Measurements from ENCODE around the gene C17orf58.
"Not testable (repeated sequence)": the region's sequence is repeated elsewhere in the genome, so short reads cannot be mapped to it uniquely, and the experiment has no call there.

The C17orf58 gene

DNA sequence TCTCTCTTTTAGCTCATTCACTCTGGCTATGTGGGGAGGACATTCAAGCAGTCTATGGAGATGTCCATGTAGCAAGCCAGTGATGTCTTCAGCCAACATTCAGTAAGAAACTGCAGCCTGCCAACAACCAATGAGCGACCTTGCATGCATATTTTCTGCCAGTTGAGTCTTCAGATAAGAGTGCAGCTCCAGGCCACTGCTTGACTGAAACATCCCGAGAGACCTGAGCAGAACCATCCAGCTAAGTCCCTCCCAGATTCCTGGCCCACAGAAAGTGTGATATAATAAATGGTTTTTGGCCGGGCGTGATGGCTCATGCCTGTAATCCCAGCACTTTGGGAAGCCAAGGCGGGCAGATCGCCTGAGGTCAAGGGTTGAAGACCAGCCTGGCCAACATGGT lies 10.5 kb upstream of the C17orf58 start:
- no peak for DNase-seq (ENCODE audit: extremely low read depth in 1 of 2, low read depth in 1 of 2)

- no peak for DNase-seq (ENCODE audit: extremely low read depth in 1 of 2, low read depth in 1 of 2)
Observed at GRCh38 chr17:68004201-68004600, 7.9 kb upstream of the C17orf58 start.

GRCh38 chr17:67999291-67999911 lies 3.1 kb upstream of the C17orf58 start:
- DNase-seq (ENCODE audit: extremely low read depth in 1 of 2, low read depth in 1 of 2), result no peak

- DNase-seq (ENCODE audit: extremely low read depth in 1 of 2, low read depth in 1 of 2), result no peak
Observed at GRCh38 chr17:67998466-67998865, 2.2 kb upstream of the C17orf58 start.

GRCh38 chr17:67995570-67996263 lies 552 bp downstream of the C17orf58 start:
- DNase-seq (ENCODE audit: extremely low read depth in 1 of 2, low read depth in 1 of 2), result no peak

- DNase-seq (ENCODE audit: extremely low read depth in 1 of 2, low read depth in 1 of 2), result no peak
Observed at GRCh38 chr17:67994817-67995569, 1.3 kb downstream of the C17orf58 start.

- DNase-seq (ENCODE audit: extremely low read depth in 1 of 2, low read depth in 1 of 2), result no peak
Observed at GRCh38 chr17:67993998-67994361, 2.3 kb downstream of the C17orf58 start.

DNA sequence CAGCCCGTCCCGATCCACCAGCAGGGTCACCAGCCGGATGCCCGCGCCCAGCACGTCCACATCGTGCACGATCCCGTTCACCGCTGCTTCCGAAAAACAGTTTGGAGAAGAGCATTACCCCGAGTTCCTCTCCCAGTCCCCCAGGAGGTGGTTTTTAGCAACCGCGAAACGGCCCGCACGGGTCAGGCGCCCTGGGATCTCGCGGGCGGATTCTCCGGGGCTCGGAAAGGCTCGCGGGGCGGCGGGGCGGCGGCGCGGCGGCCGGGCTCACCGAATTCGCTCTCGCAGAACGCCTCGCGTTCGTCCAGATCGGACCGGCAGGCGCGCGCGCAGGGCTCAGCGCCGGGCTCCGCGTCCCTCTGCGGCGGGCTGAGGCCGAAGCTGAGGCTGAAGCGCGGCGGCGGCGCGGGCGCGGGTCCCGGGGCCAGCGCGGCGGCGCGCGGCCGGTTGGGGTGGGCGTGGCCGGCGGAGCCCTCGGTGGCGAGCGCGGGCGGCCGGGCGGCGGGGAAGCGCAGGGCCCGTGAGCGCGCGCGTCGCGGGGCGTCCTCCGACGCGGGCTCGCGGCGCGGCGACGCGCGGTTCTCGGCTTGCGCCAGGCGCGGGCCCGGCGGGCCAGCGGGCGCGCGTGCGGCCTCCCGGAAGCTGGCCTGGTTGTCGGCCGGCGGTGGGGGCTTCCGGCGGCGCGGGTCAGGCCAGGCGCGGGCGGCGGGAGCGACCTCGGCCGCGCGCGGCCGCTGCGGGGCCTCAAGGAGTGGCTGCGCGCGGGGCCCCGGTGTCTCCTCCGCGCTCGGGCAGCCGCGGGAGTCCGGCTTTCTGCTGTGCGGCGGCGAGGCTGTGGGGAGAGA lies 2.9 kb downstream of the C17orf58 start:
- peak; percentile 15 to 58 for DNase-seq (ENCODE audit: extremely low read depth in 1 of 2, low read depth in 1 of 2)

GRCh38 chr17:67992548-67993152 lies 3.6 kb downstream of the C17orf58 start:
- no peak for DNase-seq (ENCODE audit: extremely low read depth in 1 of 2, low read depth in 1 of 2)

DNA sequence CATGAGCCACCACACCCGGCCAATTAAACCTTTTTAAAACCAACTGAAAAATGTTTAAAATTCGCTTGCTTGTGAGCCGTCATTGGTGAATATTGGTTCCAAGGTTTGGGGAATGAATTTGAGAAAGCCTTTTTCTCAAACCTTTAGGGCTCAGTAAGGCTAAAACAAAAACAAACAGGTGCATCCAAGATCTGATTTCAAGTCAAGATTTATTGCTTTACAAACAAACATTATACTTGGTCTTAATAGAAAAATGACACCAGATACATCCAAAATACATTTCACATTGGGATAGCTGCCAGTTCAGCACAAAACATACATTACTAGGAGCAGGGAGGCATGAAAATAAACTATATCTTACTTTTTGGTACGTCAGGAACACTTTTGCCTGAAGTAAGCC lies 5.4 kb downstream of the C17orf58 start:
- no peak for DNase-seq (ENCODE audit: extremely low read depth in 1 of 2, low read depth in 1 of 2)

DNA sequence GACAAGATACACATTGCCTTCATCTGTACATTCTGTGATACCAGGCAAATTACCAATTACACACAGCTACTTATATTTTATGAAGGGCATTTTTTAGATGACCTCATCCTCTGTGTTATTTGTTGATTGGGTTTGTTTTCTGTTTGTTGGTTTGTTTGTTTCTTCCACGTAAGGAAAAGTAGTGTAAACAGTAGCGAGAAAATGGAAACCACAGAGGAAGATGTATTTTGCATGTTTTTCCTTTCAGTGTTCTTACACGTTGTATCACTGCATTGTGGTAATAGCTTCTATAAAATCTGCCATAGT lies 12.9 kb downstream of the C17orf58 start:
- DNase-seq (ENCODE audit: extremely low read depth in 1 of 2, low read depth in 1 of 2), result no peak

- DNase-seq (ENCODE audit: extremely low read depth in 1 of 2, low read depth in 1 of 2), result no peak
Observed at GRCh38 chr17:67982686-67983382, 13.4 kb downstream of the C17orf58 start.

GRCh38 chr17:67982034-67982640 lies 14.1 kb downstream of the C17orf58 start:
- no peak for DNase-seq (ENCODE audit: extremely low read depth in 1 of 2, low read depth in 1 of 2)

DNA sequence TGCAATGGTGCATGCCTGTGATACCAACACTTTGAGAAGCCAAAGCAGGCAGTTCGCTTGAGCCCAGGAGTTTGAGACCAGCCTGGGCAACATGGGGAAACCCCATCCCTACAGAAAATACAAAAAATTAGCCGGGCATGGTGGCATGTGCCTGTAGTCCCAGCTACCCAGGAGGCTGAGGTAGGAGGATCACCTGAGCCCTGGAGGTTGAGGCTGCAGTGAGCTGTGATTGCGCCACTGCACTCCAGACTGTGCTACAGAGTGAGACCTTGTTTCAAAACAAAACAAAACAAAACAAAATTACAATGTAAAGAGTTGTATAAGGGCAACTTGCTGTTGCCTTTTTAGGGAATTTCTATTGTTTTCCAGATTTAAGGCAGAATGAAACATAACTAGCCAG lies 15.4 kb downstream of the C17orf58 start:
- not testable (repeated sequence) for DNase-seq (ENCODE audit: extremely low read depth in 1 of 2, low read depth in 1 of 2)

DNA sequence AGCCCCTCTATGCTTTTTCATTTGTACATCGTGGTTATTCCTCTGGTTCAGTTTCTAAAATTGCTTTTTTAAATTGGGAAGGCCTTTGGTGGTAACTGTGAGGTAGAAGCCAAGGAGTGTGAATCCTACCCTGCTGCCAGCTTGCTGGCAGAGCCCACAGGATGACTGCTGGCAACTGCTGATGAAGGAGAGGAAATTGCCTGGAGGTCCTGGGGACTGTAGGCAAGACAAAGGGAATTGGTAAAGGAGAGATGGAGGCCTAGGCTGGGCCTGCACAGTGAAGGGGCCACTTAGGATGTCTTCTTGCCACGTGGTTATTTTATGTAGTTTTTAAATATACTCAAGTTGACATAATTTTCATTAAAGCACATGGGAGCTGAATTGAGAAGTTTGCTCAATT lies 15.8 kb downstream of the C17orf58 start:
- no peak for DNase-seq (ENCODE audit: extremely low read depth in 1 of 2, low read depth in 1 of 2)

DNA sequence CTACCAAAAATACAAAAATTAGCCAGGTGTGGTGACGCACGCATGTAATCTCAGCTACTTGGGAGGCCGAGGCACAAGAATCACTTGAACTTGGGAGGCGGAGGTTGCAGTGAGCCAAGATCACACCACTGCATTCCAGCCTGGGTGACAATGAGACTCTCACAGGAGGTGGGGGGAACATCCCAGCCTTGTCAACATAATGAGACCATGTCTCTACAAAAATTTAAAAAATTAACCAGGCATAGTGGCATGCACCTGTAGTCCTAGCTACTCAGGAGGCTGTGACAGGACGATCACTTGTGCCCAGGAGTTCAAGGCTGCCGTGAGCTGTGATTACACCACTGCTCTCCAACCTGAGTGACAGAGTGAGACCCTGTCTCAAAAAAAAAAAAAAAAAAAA lies 20.0 kb downstream of the C17orf58 start:
- not testable (repeated sequence) for DNase-seq (ENCODE audit: extremely low read depth in 1 of 2, low read depth in 1 of 2)

DNA sequence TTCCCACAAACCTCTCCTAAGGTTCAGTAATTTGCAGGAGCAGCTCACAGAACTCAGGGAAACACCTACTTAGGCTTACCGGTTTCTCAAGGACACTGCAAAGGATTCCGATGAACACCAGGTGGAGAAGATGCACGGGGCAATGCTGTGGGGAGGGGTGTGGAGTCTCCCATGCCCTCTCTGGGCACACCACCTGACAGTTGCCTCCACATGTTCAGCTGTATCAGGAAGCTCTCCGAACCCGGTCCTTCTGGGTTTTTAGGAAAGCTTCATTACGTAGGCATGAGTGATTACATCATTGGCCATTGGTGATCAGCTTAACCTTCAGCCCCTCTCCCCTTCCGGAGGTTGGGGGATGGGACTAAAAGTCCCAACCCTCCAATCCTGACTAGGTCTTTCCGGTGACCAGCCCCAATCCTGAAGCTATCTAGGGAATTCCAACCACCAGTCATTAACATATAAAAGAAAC lies 21.6 kb downstream of the C17orf58 start:
- no peak for DNase-seq (ENCODE audit: extremely low read depth in 1 of 2, low read depth in 1 of 2)

GRCh38 chr17:67974185-67974584 lies 22.1 kb downstream of the C17orf58 start:
- no peak for DNase-seq (ENCODE audit: extremely low read depth in 1 of 2, low read depth in 1 of 2)

DNA sequence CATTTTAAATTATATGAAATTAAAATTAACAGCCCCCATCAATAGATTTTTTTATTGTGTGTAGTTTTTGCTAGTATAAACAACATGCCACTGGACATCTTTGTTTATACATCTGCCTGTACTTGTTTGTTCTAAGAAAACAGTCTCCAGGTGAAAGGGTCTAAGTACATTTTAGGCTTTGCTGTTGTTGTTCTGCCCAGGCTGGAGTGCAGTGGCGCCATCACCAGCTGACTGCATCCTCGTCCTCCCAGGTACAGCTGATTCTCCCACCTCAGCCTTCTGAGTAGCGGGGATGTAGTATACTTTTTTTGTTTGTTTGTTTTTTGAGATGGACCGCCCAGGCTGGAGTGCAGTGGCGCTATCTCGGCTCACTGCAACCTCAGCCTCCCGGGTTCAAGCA lies 25.5 kb downstream of the C17orf58 start:
- DNase-seq (ENCODE audit: extremely low read depth in 1 of 2, low read depth in 1 of 2), result no peak

DNA sequence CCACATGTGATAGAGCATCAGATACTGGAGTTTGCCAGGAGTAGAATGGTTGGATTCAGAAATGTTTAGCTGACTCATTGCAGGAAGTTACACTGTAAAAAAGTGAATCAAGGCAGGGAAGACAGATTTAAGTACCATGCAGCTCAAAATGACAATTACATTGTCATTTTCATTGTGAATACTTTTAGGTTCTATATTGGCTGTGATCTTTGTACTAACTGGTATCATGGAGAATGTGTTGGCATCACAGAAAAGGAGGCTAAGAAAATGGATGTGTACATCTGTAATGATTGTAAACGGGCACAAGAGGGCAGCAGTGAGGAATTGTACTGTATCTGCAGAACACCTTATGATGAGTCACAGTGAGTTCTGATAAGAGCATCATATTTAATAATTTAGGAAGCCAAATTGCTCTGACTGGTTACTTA lies 33.1 kb downstream of the C17orf58 start:
- peak; percentile 40 to 56 for DNase-seq (ENCODE audit: extremely low read depth in 1 of 2, low read depth in 1 of 2)
